Fibroblast of pulmonary artery (primary cell): Measurements from ENCODE around the gene C19orf85.

Experiments
- DNase-seq: peaks from one replicate; pipeline ENCODE4 v3.0.0-alpha.2; 2010; ENCODE audit warnings: low read depth
- H3K4me3 ChIP-seq: replicated peaks from 2 replicates; pipeline ENCODE4 v1.5.1; 2011; ENCODE audit warnings: low read depth, mild to moderate bottlenecking, control low read depth, low read length, moderate library complexity
- CTCF ChIP-seq: IDR thresholded peaks from 2 replicates; pipeline ENCODE4 v1.5.1; 2011; ENCODE audit warnings: mild to moderate bottlenecking, control low read depth, low read length, inconsistent platforms; ENCODE audit errors: missing control alignments

The C19orf85 gene

GRCh38 chr19:55461259-55461973, 3.1 kb downstream of the C19orf85 start, which contains the start of gene ISOC2:
Gene ISOC2, minus strand, starts transcription at chr19:55461642. Its CDS starts 5,156 bp downstream, at chr19:55456486.
- no peak for TF ChIP-seq CTCF
- H3K4me3 ChIP-seq, result peak within 1 kb of the TSS; percentile 92
- DNase-seq, result peak; percentile 100

- H3K4me3 ChIP-seq, result peak overlapping the region; percentile 92
- DNase-seq, result peak; percentile 92
- TF ChIP-seq CTCF, result no peak
Observed at GRCh38 chr19:55460670-55461258, 3.8 kb downstream of the C19orf85 start.

GRCh38 chr19:55459950-55460657, 4.4 kb downstream of the C19orf85 start:
- no peak for TF ChIP-seq CTCF
- H3K4me3 ChIP-seq, result peak overlapping the region; percentile 92
- DNase-seq, result peak; percentile 56

- peak overlapping the region; percentile 92 for H3K4me3 ChIP-seq
- TF ChIP-seq CTCF, result no peak
- no peak for DNase-seq
Observed at GRCh38 chr19:55459551-55459949, 5.0 kb downstream of the C19orf85 start.

GRCh38 chr19:55457683-55458457, 6.7 kb downstream of the C19orf85 start:
- DNase-seq, result no peak
- TF ChIP-seq CTCF, result no peak
- H3K4me3 ChIP-seq, result no peak overlapping the region

GRCh38 chr19:55456347-55456746, 8.2 kb downstream of the C19orf85 start:
- H3K4me3 ChIP-seq, result no peak overlapping the region
- no peak for DNase-seq
- TF ChIP-seq CTCF, result no peak
